ENCODE measurements around the gene ETDC. TPM values are rescaled to one million over a fixed set of nuclear protein-coding genes. Genes with fewer than 3 reads are reported as not detected.
A peak's percentile ranks its signal among the peaks of the same experiment; 100 is the strongest.
"Not testable (repeated sequence)": the region's sequence is repeated elsewhere in the genome, so short reads cannot be mapped to it uniquely, and the experiment has no call there.

ETDC gene
- total RNA-seq, 2 donors from 2014 or later = not detected

GRCh38 chrX:135315864-135316263 is 6.6 kb downstream of the ETDC start:
- no peak overlapping the region for H3K4me3 Mint-ChIP-seq
- H3K27ac Mint-ChIP-seq = no peak overlapping the region
- H3K27me3 Mint-ChIP-seq (ENCODE audit: low read depth) = peaks cover 26% of the 10 kb centered on the region
- DNase-seq = no peak
- H3K4me1 Mint-ChIP-seq (ENCODE audit: low read depth) = no peaks in the 10 kb centered on the region
- H3K9me3 Mint-ChIP-seq = peaks cover 7 to 20% of the 10 kb centered on the region in 2 donors
- ATAC-seq (replicated peaks in 1 of 2) = no peak
- H3K36me3 Mint-ChIP-seq (ENCODE audit: insufficient read depth in 2 of 2) = peaks cover 9 to 12% of the 10 kb centered on the region in 2 donors

GRCh38 chrX:135324463-135324862 is 15.2 kb downstream of the ETDC start:
- peaks cover 11 to 15% of the 10 kb centered on the region in 2 donors for H3K36me3 Mint-ChIP-seq (ENCODE audit: insufficient read depth in 2 of 2)
- no peaks in the 10 kb centered on the region for H3K27me3 Mint-ChIP-seq (ENCODE audit: low read depth)
- no peak overlapping the region for H3K4me3 Mint-ChIP-seq

GRCh38 chrX:135325036-135325818 is 15.9 kb downstream of the ETDC start:
- H3K9me3 Mint-ChIP-seq; H3K4me1 Mint-ChIP-seq (ENCODE audit: low read depth); DNase-seq; H3K27ac Mint-ChIP-seq; ATAC-seq (replicated peaks in 1 of 2); H3K4me3 Mint-ChIP-seq; H3K27me3 Mint-ChIP-seq (ENCODE audit: low read depth): not testable (repeated sequence)
- peaks cover 11 to 17% of the 10 kb centered on the region in 2 donors for H3K36me3 Mint-ChIP-seq (ENCODE audit: insufficient read depth in 2 of 2)

More at GRCh38 chrX:135324463-135324862, 15.2 kb downstream of the ETDC start:
- Mint-ChIP-seq H3K27ac (no peak overlapping the region), H3K4me1 (ENCODE audit: low read depth) (no peaks in the 10 kb centered on the region), H3K9me3 (peaks cover 5 to 9% of the 10 kb centered on the region in 2 donors)
- ATAC-seq (replicated peaks in 1 of 2) (no peak), DNase-seq (no peak)

- ATAC-seq (replicated peaks in 1 of 2) = no peak
- peaks cover 2 to 3% of the 10 kb centered on the region in 2 donors for H3K9me3 Mint-ChIP-seq
- no peaks in the 10 kb centered on the region for H3K27me3 Mint-ChIP-seq (ENCODE audit: low read depth)
- H3K27ac Mint-ChIP-seq = no peak overlapping the region
- H3K4me1 Mint-ChIP-seq (ENCODE audit: low read depth) = no peaks in the 10 kb centered on the region
- peaks cover 2 to 12% of the 10 kb centered on the region in 2 donors for H3K36me3 Mint-ChIP-seq (ENCODE audit: insufficient read depth in 2 of 2)
- DNase-seq = no peak
- H3K4me3 Mint-ChIP-seq = no peak overlapping the region
These were observed 18.0 kb downstream of the ETDC start for GRCh38 chrX:135327299-135327698.

GRCh38 chrX:135328421-135329005 is 19.2 kb downstream of the ETDC start:
- no peak for ATAC-seq (replicated peaks in 1 of 2)

GRCh38 chrX:135330706-135331105 is 21.4 kb downstream of the ETDC start:
- no peak for ATAC-seq (replicated peaks in 1 of 2)
- H3K27ac Mint-ChIP-seq = no peak overlapping the region

More at GRCh38 chrX:135328421-135329005, 19.2 kb downstream of the ETDC start:
- Mint-ChIP-seq H3K4me1 (ENCODE audit: low read depth) (no peaks in the 10 kb centered on the region), H3K9me3 (peaks cover 0 to 2% of the 10 kb centered on the region in 2 donors), H3K4me3 (no peak overlapping the region), H3K27me3 (ENCODE audit: low read depth) (no peaks in the 10 kb centered on the region), H3K36me3 (ENCODE audit: insufficient read depth in 2 of 2) (peaks cover 0 to 12% of the 10 kb centered on the region in 2 donors), H3K27ac (no peak overlapping the region)
- no peak for DNase-seq

GRCh38 chrX:135331525-135331924 is 22.2 kb downstream of the ETDC start:
- H3K36me3 Mint-ChIP-seq (ENCODE audit: insufficient read depth in 2 of 2) = peaks cover 0 to 10% of the 10 kb centered on the region in 2 donors
- peaks cover 0 to 2% of the 10 kb centered on the region in 2 donors for H3K9me3 Mint-ChIP-seq
- no peaks in the 10 kb centered on the region for H3K4me1 Mint-ChIP-seq (ENCODE audit: low read depth)

More at GRCh38 chrX:135330706-135331105, 21.4 kb downstream of the ETDC start:
- no peak overlapping the region for H3K4me3 Mint-ChIP-seq
- H3K9me3 Mint-ChIP-seq = peaks cover 0 to 2% of the 10 kb centered on the region in 2 donors
- no peaks in the 10 kb centered on the region for H3K4me1 Mint-ChIP-seq (ENCODE audit: low read depth)
- no peak for DNase-seq
- no peaks in the 10 kb centered on the region for H3K27me3 Mint-ChIP-seq (ENCODE audit: low read depth)
- H3K36me3 Mint-ChIP-seq (ENCODE audit: insufficient read depth in 2 of 2) = peaks cover 0 to 10% of the 10 kb centered on the region in 2 donors

GRCh38 chrX:135340831-135341230 is 31.6 kb downstream of the ETDC start:
- Mint-ChIP-seq H3K9me3 (no peaks in the 10 kb centered on the region), H3K4me3 (peak overlapping the region; percentile 85 to 86), H3K27me3 (ENCODE audit: low read depth) (peaks cover 30% of the 10 kb centered on the region), H3K36me3 (ENCODE audit: insufficient read depth in 2 of 2) (peaks cover 3% of the 10 kb centered on the region in 2 donors), H3K27ac (no peak overlapping the region), H3K4me1 (ENCODE audit: low read depth) (peaks cover 53% of the 10 kb centered on the region)
- DNase-seq = no peak
- ATAC-seq (replicated peaks in 1 of 2) = no peak

More at GRCh38 chrX:135331525-135331924, 22.2 kb downstream of the ETDC start:
- H3K4me3 Mint-ChIP-seq = no peak overlapping the region
- ATAC-seq (replicated peaks in 1 of 2) = no peak
- H3K27ac Mint-ChIP-seq = no peak overlapping the region
- DNase-seq = no peak
- no peaks in the 10 kb centered on the region for H3K27me3 Mint-ChIP-seq (ENCODE audit: low read depth)

- peak overlapping the region; percentile 69 for H3K27ac Mint-ChIP-seq
- H3K4me1 Mint-ChIP-seq (ENCODE audit: low read depth) = peaks cover 25% of the 10 kb centered on the region
- no peaks in the 10 kb centered on the region for H3K9me3 Mint-ChIP-seq
- peaks cover 17% of the 10 kb centered on the region for H3K27me3 Mint-ChIP-seq (ENCODE audit: low read depth)
- peak overlapping the region; percentile 82 to 85 for H3K4me3 Mint-ChIP-seq
- ATAC-seq (replicated peaks in 1 of 2) (no peak), DNase-seq (no peak)
- H3K36me3 Mint-ChIP-seq (ENCODE audit: insufficient read depth in 2 of 2) = peaks cover 0 to 3% of the 10 kb centered on the region in 2 donors
These were observed 35.9 kb downstream of the ETDC start for GRCh38 chrX:135345107-135345589.

- DNase-seq (no peak), ATAC-seq (replicated peaks in 1 of 2) (no peak)
- H3K4me3 Mint-ChIP-seq = no peak overlapping the region
- peaks cover 27% of the 10 kb centered on the region for H3K27me3 Mint-ChIP-seq (ENCODE audit: low read depth)
- H3K27ac Mint-ChIP-seq = no peak overlapping the region
- no peaks in the 10 kb centered on the region for H3K9me3 Mint-ChIP-seq
- H3K36me3 Mint-ChIP-seq (ENCODE audit: insufficient read depth in 2 of 2) = peaks cover 0 to 3% of the 10 kb centered on the region in 2 donors
- H3K4me1 Mint-ChIP-seq (ENCODE audit: low read depth) = peaks cover 14% of the 10 kb centered on the region
These were observed 37.7 kb downstream of the ETDC start for GRCh38 chrX:135346975-135347374.

GRCh38 chrX:135347381-135348016 is 38.2 kb downstream of the ETDC start:
- DNase-seq (no peak), ATAC-seq (replicated peaks in 1 of 2) (no peak)
- Mint-ChIP-seq H3K27ac (no peak overlapping the region), H3K9me3 (no peaks in the 10 kb centered on the region), H3K4me1 (ENCODE audit: low read depth) (peaks cover 12% of the 10 kb centered on the region), H3K36me3 (ENCODE audit: insufficient read depth in 2 of 2) (peaks cover 0 to 3% of the 10 kb centered on the region in 2 donors), H3K27me3 (ENCODE audit: low read depth) (peaks cover 25% of the 10 kb centered on the region), H3K4me3 (no peak overlapping the region)

- no peaks in the 10 kb centered on the region for H3K4me1 Mint-ChIP-seq (ENCODE audit: low read depth)
- no peak overlapping the region for H3K27ac Mint-ChIP-seq
- DNase-seq (no peak), ATAC-seq (replicated peaks in 1 of 2) (no peak)
- no peaks in the 10 kb centered on the region for H3K9me3 Mint-ChIP-seq
- H3K36me3 Mint-ChIP-seq (ENCODE audit: insufficient read depth in 2 of 2) = peaks cover 0 to 1% of the 10 kb centered on the region in 2 donors
- H3K27me3 Mint-ChIP-seq (ENCODE audit: low read depth) = peaks cover 23% of the 10 kb centered on the region
- no peak overlapping the region for H3K4me3 Mint-ChIP-seq
These were observed 45.0 kb downstream of the ETDC start for GRCh38 chrX:135354288-135354687.

All from activated T-cell treated with anti-CD3 and anti-CD28 coated beads, Interleukin-2, amount 50 U/mL, for 72 hours (primary cell).